Measurements from ENCODE around the gene PCTP. TPM values are rescaled to one million over a fixed set of nuclear protein-coding genes. Genes with fewer than 3 reads are reported as not detected.

PCTP gene
- total and polyA plus RNA-seq, 7 donors: 20.8 to 64.7 (median 25.0) TPM

GRCh38 chr17:55720919-55721836, 29.7 kb upstream of the PCTP start:
- TF ChIP-seq POLR2A (IDR thresholded peaks at IDR 0.05): no peak
- TF ChIP-seq EP300 (IDR thresholded peaks at IDR 0.05): peak in 1 of 4 donors; percentile 9
- peak in 1 of 4 donors; percentile 51 for TF ChIP-seq POLR2AphosphoS5 (IDR thresholded peaks at IDR 0.05)
- no peak for TF ChIP-seq CTCF (IDR thresholded peaks at IDR 0.05)
- Histone ChIP-seq H3K27ac (peak overlapping the region in 3 of 4 donors; percentile 80 to 85 (median 82)), H3K4me3 (peak overlapping the region; percentile 8 to 47 (median 44)), H3K9me3 (no peaks in the 10 kb centered on the region), H3K4me1 (peaks cover 0 to 49% (median 39%) of the 10 kb centered on the region in 4 donors), H3K27me3 (no peaks in the 10 kb centered on the region), H3K36me3 (no peaks in the 10 kb centered on the region)
- 71 to 77% methylated on average over 6 of the region's 6 CpGs for WGBS, 2 donors
- DNase-seq: no peak
- intact Hi-C loops (cut with DNase I): loop anchor here (5.0 to 10.0 kb wide), 5 partner anchors 46 to 366 kb away; no protein-coding TSS in a partner anchor

GRCh38 chr17:55722016-55722736, 28.7 kb upstream of the PCTP start:
- no peak for TF ChIP-seq POLR2AphosphoS5 (IDR thresholded peaks at IDR 0.05)
- intact Hi-C loops (cut with DNase I): loop anchor here (5.0 to 10.0 kb wide), 5 partner anchors 45 to 367 kb away; no protein-coding TSS in a partner anchor
- H3K4me3 ChIP-seq: peak overlapping the region; percentile 35 to 47 (median 44)
- DNase-seq: no peak
- 50 to 59% methylated on average over 5 of the region's 5 CpGs for WGBS, 2 donors
- peak overlapping the region; percentile 68 to 85 (median 81) for H3K27ac ChIP-seq
- no peaks in the 10 kb centered on the region for H3K9me3 ChIP-seq
- no peaks in the 10 kb centered on the region for H3K27me3 ChIP-seq
- no peaks in the 10 kb centered on the region for H3K36me3 ChIP-seq
- peaks cover 0 to 59% (median 49%) of the 10 kb centered on the region in 4 donors for H3K4me1 ChIP-seq

GRCh38 chr17:55722742-55723487, 27.9 kb upstream of the PCTP start, which contains the start of gene TMEM100:
TMEM100 (minus strand) TSS chr17:55722864; CDS start chr17:55721070, 1,794 bp downstream.
- H3K27me3 ChIP-seq: no peaks in the 10 kb centered on the region
- TF ChIP-seq POLR2A (IDR thresholded peaks at IDR 0.05): no peak
- TF ChIP-seq CTCF (IDR thresholded peaks at IDR 0.05): no peak
- peak; percentile 34 to 72 (median 68) for TF ChIP-seq POLR2AphosphoS5 (IDR thresholded peaks at IDR 0.05)
- TF ChIP-seq EP300 (IDR thresholded peaks at IDR 0.05): no peak
- peak within 1 kb of the TSS; percentile 35 to 47 (median 44) for H3K4me3 ChIP-seq
- no peaks in the 10 kb centered on the region for H3K9me3 ChIP-seq
- H3K36me3 ChIP-seq: no peaks in the 10 kb centered on the region
- WGBS, 2 donors: 28 to 31% methylated on average over 12 of the region's 12 CpGs
- peak; percentile 87 for DNase-seq
- peaks cover 0 to 65% (median 54%) of the 10 kb centered on the region in 4 donors for H3K4me1 ChIP-seq
- intact Hi-C loops (cut with DNase I): loop anchor here (5.0 to 10.0 kb wide), 5 partner anchors 44 to 368 kb away; no protein-coding TSS in a partner anchor
- peak within 1 kb of the TSS; percentile 68 to 85 (median 81) for H3K27ac ChIP-seq

- intact Hi-C loops (cut with DNase I): loop anchor here (5.0 to 10.0 kb wide), 5 partner anchors 44 to 369 kb away; no protein-coding TSS in a partner anchor
- H3K27ac ChIP-seq: peak overlapping the region; percentile 68 to 85 (median 81)
- H3K4me3 ChIP-seq: peak overlapping the region in 3 of 4 donors; percentile 41 to 47 (median 46)
- no peak for DNase-seq
- H3K4me1 ChIP-seq: peaks cover 0 to 70% (median 59%) of the 10 kb centered on the region in 4 donors
- no peaks in the 10 kb centered on the region for H3K36me3 ChIP-seq
- TF ChIP-seq CTCF (IDR thresholded peaks at IDR 0.05) (no peak), POLR2AphosphoS5 (IDR thresholded peaks at IDR 0.05) (no peak), EP300 (IDR thresholded peaks at IDR 0.05) (no peak), POLR2A (IDR thresholded peaks at IDR 0.05) (no peak)
- H3K9me3 ChIP-seq: no peaks in the 10 kb centered on the region
- no peaks in the 10 kb centered on the region for H3K27me3 ChIP-seq
These were observed 27.4 kb upstream of the PCTP start for GRCh38 chr17:55723488-55723848.
